GM12891 (cell line): ENCODE measurements around the gene ELMOD3.

Source experiments
- POLR2A ChIP-seq: IDR thresholded peaks from 2 replicates; pipeline ENCODE4 v1.6.1; 2011; ENCODE audit warnings: low read depth, low read length, control low read depth
- POLR2AphosphoS5 ChIP-seq: IDR thresholded peaks from 2 replicates; pipeline ENCODE4 v1.6.1; 2011; ENCODE audit warnings: low read depth, low read length, control low read depth
- SPI1 ChIP-seq: IDR thresholded peaks from 2 replicates; pipeline ENCODE4 v1.6.1; 2011; ENCODE audit warnings: low read depth, low read length, control low read depth
- TAF1 ChIP-seq: IDR thresholded peaks from 2 replicates; pipeline ENCODE4 v1.6.1; 2011; ENCODE audit warnings: low read depth, low read length, control low read depth

DNA sequence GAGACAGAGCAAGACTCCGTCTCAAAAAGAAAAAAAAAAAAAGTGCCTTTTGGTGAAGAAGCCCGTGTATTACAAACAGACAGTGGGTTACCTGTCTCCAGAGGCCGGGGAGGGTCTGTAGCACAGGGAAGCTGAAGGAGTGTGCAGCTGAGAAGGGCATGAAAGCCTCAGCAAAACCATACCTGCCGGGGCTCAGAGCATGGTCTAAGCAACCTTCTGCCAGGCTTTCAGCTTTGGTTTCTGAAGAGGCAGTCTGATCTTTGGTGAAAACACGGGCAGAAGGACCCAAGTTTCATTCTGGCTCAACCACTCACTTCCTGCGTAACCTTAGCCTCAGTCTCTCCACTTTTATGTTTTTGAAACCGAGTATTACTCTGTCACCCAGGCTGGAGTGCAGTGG, 85.4 kb downstream of the ELMOD3 start:
- no peak for TF ChIP-seq POLR2A
- no peak for TF ChIP-seq TAF1
- no peak for TF ChIP-seq POLR2AphosphoS5
- no peak for TF ChIP-seq SPI1
